Measurements from ENCODE around the gene PRICKLE3.

The PRICKLE3 gene

DNA sequence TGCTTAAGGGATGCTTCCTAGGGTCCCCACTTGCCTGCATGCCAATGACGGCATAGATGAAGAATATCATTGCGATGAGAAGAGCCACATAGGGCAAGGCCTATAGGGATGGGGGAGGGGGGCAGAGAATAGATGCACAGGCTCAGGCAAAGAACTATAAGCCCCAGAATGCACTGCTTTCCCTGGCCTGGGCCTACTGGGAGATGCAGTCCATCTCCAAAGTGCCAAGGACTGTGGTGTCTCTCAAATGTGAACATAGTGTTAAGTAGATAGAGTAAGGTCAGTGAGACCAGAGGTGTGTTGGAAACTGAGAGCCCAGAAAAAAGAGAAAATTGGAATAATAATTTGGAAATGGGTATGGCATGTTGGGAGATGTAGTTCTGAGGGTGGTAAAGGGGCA lies 26.0 kb upstream of the PRICKLE3 start:
- Histone ChIP-seq H3F3A (ENCODE audit: insufficient read depth, low read length) (no peaks in the 10 kb centered on the region), H4K20me1 (ENCODE audit: insufficient read depth, low read length) (no peaks in the 10 kb centered on the region), H2AFZ (ENCODE audit: low read length) (no peak overlapping the region), H3K9ac (ENCODE audit: low read length) (no peak overlapping the region), H3K36me3 (ENCODE audit: insufficient read depth, low read length) (no peaks in the 10 kb centered on the region), H3K27ac (ENCODE audit: low read depth, low read length, poor library complexity, severe bottlenecking) (no peak overlapping the region), H3K27me3 (ENCODE audit: insufficient read depth, low read length) (no peaks in the 10 kb centered on the region), H3K4me2 (ENCODE audit: low read length) (no peak overlapping the region), H3K4me3 (ENCODE audit: low read depth, low read length, poor library complexity, severe bottlenecking) (no peak overlapping the region), H3K4me1 (ENCODE audit: insufficient read depth, low read length, severe bottlenecking) (no peaks in the 10 kb centered on the region), H3K9me2 (ENCODE audit: low read depth, low read length) (no peaks in the 10 kb centered on the region), H3K79me2 (ENCODE audit: insufficient read depth, low read length) (no peaks in the 10 kb centered on the region), H3K9me3 (ENCODE audit: low read length) (no peaks in the 10 kb centered on the region)
- TF ChIP-seq EZH2 (IDR thresholded peaks at IDR 0.05; ENCODE audit: borderline replicate concordance, low read length), result no peak
- TF ChIP-seq, protein P1, sequence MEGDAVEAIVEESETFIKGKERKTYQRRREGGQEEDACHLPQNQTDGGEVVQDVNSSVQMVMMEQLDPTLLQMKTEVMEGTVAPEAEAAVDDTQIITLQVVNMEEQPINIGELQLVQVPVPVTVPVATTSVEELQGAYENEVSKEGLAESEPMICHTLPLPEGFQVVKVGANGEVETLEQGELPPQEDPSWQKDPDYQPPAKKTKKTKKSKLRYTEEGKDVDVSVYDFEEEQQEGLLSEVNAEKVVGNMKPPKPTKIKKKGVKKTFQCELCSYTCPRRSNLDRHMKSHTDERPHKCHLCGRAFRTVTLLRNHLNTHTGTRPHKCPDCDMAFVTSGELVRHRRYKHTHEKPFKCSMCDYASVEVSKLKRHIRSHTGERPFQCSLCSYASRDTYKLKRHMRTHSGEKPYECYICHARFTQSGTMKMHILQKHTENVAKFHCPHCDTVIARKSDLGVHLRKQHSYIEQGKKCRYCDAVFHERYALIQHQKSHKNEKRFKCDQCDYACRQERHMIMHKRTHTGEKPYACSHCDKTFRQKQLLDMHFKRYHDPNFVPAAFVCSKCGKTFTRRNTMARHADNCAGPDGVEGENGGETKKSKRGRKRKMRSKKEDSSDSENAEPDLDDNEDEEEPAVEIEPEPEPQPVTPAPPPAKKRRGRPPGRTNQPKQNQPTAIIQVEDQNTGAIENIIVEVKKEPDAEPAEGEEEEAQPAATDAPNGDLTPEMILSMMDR (IDR thresholded peaks at IDR 0.05; ENCODE audit: low read length), result no peak

DNA sequence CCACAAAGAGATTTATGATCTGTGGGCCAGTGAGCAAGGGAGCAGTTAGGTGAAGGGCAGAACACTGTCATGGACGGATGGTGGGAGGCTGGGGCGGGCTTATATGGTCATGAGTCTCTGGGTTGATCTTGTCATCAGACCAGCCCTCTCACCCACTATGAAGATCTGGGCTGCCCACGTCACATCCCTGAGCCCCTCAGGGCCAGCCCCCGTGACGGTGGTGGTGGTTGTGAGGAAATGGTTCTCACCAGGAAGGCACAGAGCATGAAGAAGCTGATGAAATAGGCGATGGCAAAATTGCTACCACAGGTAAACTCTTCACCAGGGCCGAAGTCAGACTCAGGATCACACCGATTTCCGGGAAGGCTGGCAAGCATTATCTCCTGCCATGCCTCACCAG lies 24.9 kb upstream of the PRICKLE3 start:
- no peaks in the 10 kb centered on the region for H3K79me2 ChIP-seq (ENCODE audit: insufficient read depth, low read length)

DNA sequence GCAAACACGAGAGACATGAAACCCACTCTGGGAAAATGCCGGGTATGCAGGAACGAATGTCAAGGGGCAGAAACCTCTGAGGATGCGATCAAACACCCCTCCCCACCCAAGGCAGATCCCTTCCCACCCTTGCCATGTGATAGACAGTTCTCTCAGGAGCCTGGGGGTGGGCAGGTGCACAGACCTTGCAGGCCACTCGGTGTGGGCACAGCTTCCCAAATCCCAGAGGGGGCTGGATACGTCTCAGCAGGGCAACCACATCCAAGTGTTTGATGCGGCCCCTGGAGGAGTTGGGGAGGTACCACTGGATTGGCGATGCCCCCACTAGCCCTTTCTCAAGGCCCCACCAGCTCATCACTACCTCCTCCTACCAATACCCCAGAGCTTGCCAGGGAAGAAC lies 24.2 kb upstream of the PRICKLE3 start:
- H3K36me3 ChIP-seq (ENCODE audit: insufficient read depth, low read length), result no peaks in the 10 kb centered on the region
- no peak overlapping the region for H3K4me3 ChIP-seq (ENCODE audit: low read depth, low read length, poor library complexity, severe bottlenecking)
- no peak overlapping the region for H2AFZ ChIP-seq (ENCODE audit: low read length)
- H4K20me1 ChIP-seq (ENCODE audit: insufficient read depth, low read length), result no peaks in the 10 kb centered on the region
- H3K9me3 ChIP-seq (ENCODE audit: low read length), result no peaks in the 10 kb centered on the region
- no peaks in the 10 kb centered on the region for H3F3A ChIP-seq (ENCODE audit: insufficient read depth, low read length)
- H3K27me3 ChIP-seq (ENCODE audit: insufficient read depth, low read length), result no peaks in the 10 kb centered on the region
- no peak overlapping the region for H3K9ac ChIP-seq (ENCODE audit: low read length)
- H3K4me1 ChIP-seq (ENCODE audit: insufficient read depth, low read length, severe bottlenecking), result no peaks in the 10 kb centered on the region
- no peak overlapping the region for H3K4me2 ChIP-seq (ENCODE audit: low read length)
- no peak for TF ChIP-seq EZH2 (IDR thresholded peaks at IDR 0.05; ENCODE audit: borderline replicate concordance, low read length)
- TF ChIP-seq, protein P1 (IDR thresholded peaks at IDR 0.05; ENCODE audit: low read length), result no peak
- H3K9me2 ChIP-seq (ENCODE audit: low read depth, low read length), result no peaks in the 10 kb centered on the region
- H3K79me2 ChIP-seq (ENCODE audit: insufficient read depth, low read length), result no peaks in the 10 kb centered on the region
- no peak overlapping the region for H3K27ac ChIP-seq (ENCODE audit: low read depth, low read length, poor library complexity, severe bottlenecking)

More for the DNA sequence above, 24.9 kb upstream of the PRICKLE3 start:
- Histone ChIP-seq H3K9me3 (ENCODE audit: low read length) (no peaks in the 10 kb centered on the region), H3K4me3 (ENCODE audit: low read depth, low read length, poor library complexity, severe bottlenecking) (no peak overlapping the region), H3K27me3 (ENCODE audit: insufficient read depth, low read length) (no peaks in the 10 kb centered on the region), H3K9me2 (ENCODE audit: low read depth, low read length) (no peaks in the 10 kb centered on the region), H3K4me2 (ENCODE audit: low read length) (no peak overlapping the region), H3F3A (ENCODE audit: insufficient read depth, low read length) (no peaks in the 10 kb centered on the region), H3K4me1 (ENCODE audit: insufficient read depth, low read length, severe bottlenecking) (no peaks in the 10 kb centered on the region), H4K20me1 (ENCODE audit: insufficient read depth, low read length) (no peaks in the 10 kb centered on the region), H3K36me3 (ENCODE audit: insufficient read depth, low read length) (no peaks in the 10 kb centered on the region), H3K27ac (ENCODE audit: low read depth, low read length, poor library complexity, severe bottlenecking) (no peak overlapping the region), H2AFZ (ENCODE audit: low read length) (no peak overlapping the region), H3K9ac (ENCODE audit: low read length) (no peak overlapping the region)
- TF ChIP-seq EZH2 (IDR thresholded peaks at IDR 0.05; ENCODE audit: borderline replicate concordance, low read length), result no peak
- TF ChIP-seq, protein P1 (IDR thresholded peaks at IDR 0.05; ENCODE audit: low read length), result no peak

All from OCI-LY1 (cell line).